ENCODE measurements around the gene ATXN7L1. TPM values are rescaled to one million over a fixed set of nuclear protein-coding genes. Genes with fewer than 3 reads are reported as not detected.
A peak's percentile ranks its signal among the peaks of the same experiment; 100 is the strongest.

Gene ATXN7L1
- total and polyA plus RNA-seq, 4 donors, result 4.2 to 22.5 (median 8.5) TPM

DNA sequence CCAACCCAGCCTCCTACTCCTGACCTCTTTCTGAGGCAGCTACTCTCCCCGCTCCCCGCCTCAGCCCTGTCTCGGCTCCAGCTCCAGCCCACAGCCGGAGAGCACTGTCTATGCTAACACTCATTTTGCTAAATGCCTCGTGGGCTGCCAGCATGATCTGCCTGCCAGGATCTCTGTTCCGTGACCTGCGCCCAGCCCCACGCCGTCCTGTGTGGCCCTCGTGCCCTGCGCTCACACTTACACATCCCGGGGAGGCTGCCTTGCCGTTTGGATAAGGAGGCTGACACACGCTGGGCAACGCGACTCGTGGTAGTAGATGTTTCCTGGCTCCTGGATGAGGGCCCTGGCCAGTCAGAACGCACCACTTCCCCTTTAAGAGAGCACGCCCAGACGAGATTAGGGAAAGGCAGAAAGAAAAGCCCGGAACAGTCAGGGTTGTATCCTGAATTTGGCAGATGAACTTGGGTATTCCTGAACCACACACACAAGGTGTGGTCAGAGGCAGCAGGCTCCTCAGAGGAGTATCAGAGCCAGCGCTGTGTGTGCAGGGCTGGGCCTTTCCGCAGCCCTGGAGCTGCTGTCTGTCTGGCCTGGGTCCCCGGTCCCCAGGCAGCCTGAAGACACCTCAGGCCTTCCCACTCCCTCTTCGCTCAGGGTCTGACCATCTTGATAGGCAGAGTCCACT is 197.4 kb downstream of the ATXN7L1 start:
- no peaks in the 10 kb centered on the region for H3K27me3 ChIP-seq (ENCODE audit: control insufficient read depth in 3 of 3, insufficient read depth in 3 of 3, low read length in 2 of 3)
- peak overlapping the region; percentile 1 to 29 for H3K9ac ChIP-seq (ENCODE audit: insufficient read depth in 1 of 2, low read length in 2 of 2)
- no peaks in the 10 kb centered on the region for H3K36me3 ChIP-seq (ENCODE audit: control insufficient read depth in 4 of 4, insufficient read depth in 4 of 4, low read length in 4 of 4)
- 21 to 32% methylated on average over 25 of the region's 25 CpGs for WGBS, 2 donors
- TF ChIP-seq, protein P1, sequence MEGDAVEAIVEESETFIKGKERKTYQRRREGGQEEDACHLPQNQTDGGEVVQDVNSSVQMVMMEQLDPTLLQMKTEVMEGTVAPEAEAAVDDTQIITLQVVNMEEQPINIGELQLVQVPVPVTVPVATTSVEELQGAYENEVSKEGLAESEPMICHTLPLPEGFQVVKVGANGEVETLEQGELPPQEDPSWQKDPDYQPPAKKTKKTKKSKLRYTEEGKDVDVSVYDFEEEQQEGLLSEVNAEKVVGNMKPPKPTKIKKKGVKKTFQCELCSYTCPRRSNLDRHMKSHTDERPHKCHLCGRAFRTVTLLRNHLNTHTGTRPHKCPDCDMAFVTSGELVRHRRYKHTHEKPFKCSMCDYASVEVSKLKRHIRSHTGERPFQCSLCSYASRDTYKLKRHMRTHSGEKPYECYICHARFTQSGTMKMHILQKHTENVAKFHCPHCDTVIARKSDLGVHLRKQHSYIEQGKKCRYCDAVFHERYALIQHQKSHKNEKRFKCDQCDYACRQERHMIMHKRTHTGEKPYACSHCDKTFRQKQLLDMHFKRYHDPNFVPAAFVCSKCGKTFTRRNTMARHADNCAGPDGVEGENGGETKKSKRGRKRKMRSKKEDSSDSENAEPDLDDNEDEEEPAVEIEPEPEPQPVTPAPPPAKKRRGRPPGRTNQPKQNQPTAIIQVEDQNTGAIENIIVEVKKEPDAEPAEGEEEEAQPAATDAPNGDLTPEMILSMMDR (IDR thresholded peaks at IDR 0.05; ENCODE audit: control extremely low read depth, extremely low read depth), result no peak
- peak; percentile 73 to 89 (median 85) for DNase-seq
- H3K4me1 ChIP-seq (ENCODE audit: control insufficient read depth in 5 of 5, insufficient read depth in 5 of 5, low read length in 5 of 5), result peaks cover 0 to 42% (median 22%) of the 10 kb centered on the region in 5 donors
- H3K4me3 ChIP-seq, result peak overlapping the region; percentile 17
- H3K9me3 ChIP-seq (ENCODE audit: control insufficient read depth in 4 of 4, insufficient read depth in 3 of 4, low read length in 3 of 4), result no peaks in the 10 kb centered on the region
- ATAC-seq (ENCODE audit: insufficient read depth, low FRiP score), result peak; percentile 78
- H3K27ac ChIP-seq (ENCODE audit: low read depth in 1 of 2, low read length in 1 of 2), result peak overlapping the region; percentile 3 to 79

DNA sequence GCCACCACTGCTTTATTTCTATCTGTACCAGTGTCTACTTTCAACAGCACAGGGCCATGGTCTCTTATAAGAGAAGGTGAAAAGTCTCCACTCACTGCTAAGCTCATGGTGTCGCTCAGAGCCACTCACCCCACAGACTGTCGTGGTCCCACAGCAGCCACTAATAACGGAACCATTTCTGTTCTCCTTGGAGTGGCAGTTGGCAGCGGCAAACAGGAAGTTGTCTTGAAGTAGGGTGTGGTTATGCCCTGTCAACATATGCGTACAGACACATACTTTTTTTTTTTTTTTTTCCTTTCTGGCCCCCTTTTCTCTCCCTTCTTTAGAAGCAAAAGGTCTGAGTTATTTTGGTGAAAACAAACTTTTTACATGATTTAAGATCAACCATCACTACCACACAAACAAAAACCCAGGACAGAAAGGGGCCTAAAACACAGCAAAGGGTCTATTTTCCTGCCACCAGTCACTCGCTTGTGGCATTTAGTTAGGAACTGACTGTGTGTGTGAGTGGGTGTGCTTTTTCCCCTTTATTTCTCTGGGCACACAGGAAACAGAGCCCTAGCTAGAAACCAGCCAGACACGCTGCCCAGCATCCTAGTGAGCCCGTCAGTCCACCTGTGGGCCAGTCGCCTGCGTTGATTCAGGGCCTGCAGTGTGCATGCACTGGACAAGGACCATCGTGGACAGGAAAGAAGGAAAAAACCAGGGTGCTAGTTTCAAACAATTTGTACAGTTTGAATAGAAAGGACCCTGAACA is 198.4 kb downstream of the ATXN7L1 start:
- Histone ChIP-seq H3K27ac (ENCODE audit: low read depth in 1 of 2, low read length in 1 of 2) (peak overlapping the region in 1 of 2 donors; percentile 79), H3K4me3 (no peak overlapping the region), H3K27me3 (ENCODE audit: control insufficient read depth in 3 of 3, insufficient read depth in 3 of 3, low read length in 2 of 3) (no peaks in the 10 kb centered on the region), H3K36me3 (ENCODE audit: control insufficient read depth in 4 of 4, insufficient read depth in 4 of 4, low read length in 4 of 4) (no peaks in the 10 kb centered on the region), H3K4me1 (ENCODE audit: control insufficient read depth in 5 of 5, insufficient read depth in 5 of 5, low read length in 5 of 5) (peaks cover 0 to 46% (median 20%) of the 10 kb centered on the region in 5 donors), H3K9me3 (ENCODE audit: control insufficient read depth in 4 of 4, insufficient read depth in 3 of 4, low read length in 3 of 4) (no peaks in the 10 kb centered on the region), H3K9ac (ENCODE audit: insufficient read depth in 1 of 2, low read length in 2 of 2) (peak overlapping the region in 1 of 2 donors; percentile 29)
- DNase-seq, result peak; percentile 26 to 51 (median 45)
- TF ChIP-seq, protein P1 (IDR thresholded peaks at IDR 0.05; ENCODE audit: control extremely low read depth, extremely low read depth), result no peak
- WGBS, 2 donors, result 27 to 39% methylated on average over 11 of the region's 11 CpGs
- peak; percentile 60 for ATAC-seq (ENCODE audit: insufficient read depth, low FRiP score)

DNA sequence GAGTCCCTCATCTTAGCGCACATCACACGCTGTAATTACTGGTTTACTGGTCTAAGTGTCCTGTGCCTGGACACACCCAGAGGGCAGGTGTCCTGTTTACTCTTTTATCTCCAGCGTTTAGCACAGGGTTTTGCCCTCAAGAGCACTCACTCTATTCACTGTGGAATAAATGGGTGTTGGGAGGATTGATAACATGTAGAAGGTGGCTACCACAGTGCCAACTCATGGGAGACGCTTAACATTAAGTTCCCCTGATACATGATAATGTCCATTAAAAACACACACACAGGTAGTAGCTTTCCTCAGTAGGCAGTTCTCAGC is 199.0 kb downstream of the ATXN7L1 start:
- TF ChIP-seq, protein P1 (IDR thresholded peaks at IDR 0.05; ENCODE audit: control extremely low read depth, extremely low read depth), result no peak
- Histone ChIP-seq H3K4me3 (no peak overlapping the region), H3K27ac (ENCODE audit: low read depth in 1 of 2, low read length in 1 of 2) (no peak overlapping the region), H3K4me1 (ENCODE audit: control insufficient read depth in 5 of 5, insufficient read depth in 5 of 5, low read length in 5 of 5) (peaks cover 0 to 40% (median 18%) of the 10 kb centered on the region in 5 donors), H3K9me3 (ENCODE audit: control insufficient read depth in 4 of 4, insufficient read depth in 3 of 4, low read length in 3 of 4) (no peaks in the 10 kb centered on the region), H3K9ac (ENCODE audit: insufficient read depth in 1 of 2, low read length in 2 of 2) (no peak overlapping the region), H3K36me3 (ENCODE audit: control insufficient read depth in 4 of 4, insufficient read depth in 4 of 4, low read length in 4 of 4) (no peaks in the 10 kb centered on the region), H3K27me3 (ENCODE audit: control insufficient read depth in 3 of 3, insufficient read depth in 3 of 3, low read length in 2 of 3) (no peaks in the 10 kb centered on the region)
- 78 to 82% methylated on average over 4 of the region's 4 CpGs for whole genome bisulfite sequencing, 2 donors
- DNase-seq (no peak), ATAC-seq (ENCODE audit: insufficient read depth, low FRiP score) (no peak)

All from lung (tissue), 12 donors.